Mesothelial cell of epicardium (in vitro differentiated cells): Measurements from ENCODE around the gene ANO8. TPM values are rescaled to one million over a fixed set of nuclear protein-coding genes. Genes with fewer than 3 reads are reported as not detected.

Experiments
- DNase-seq, 2 experiments: peaks; one replicate each; pipeline ENCODE4 v3.0.0; 2021; ENCODE audit warnings: low spot score in 2 of 2; ENCODE audit not compliant: unreplicated experiment in 2 of 2
- H3K27ac Mint-ChIP-seq: 2 replicates; pipeline ENCODE4 v1.8.0; 2021; ENCODE audit warnings: mixed read lengths
- H3K27me3 Mint-ChIP-seq: 2 replicates; pipeline ENCODE4 v1.8.0; 2021; ENCODE audit warnings: low read depth, mixed read lengths
- H3K36me3 Mint-ChIP-seq: 2 replicates; pipeline ENCODE4 v1.8.0; 2021; ENCODE audit warnings: mixed read lengths
- H3K4me1 Mint-ChIP-seq: 2 replicates; pipeline ENCODE4 v1.8.0; 2021; ENCODE audit warnings: mixed read lengths
- H3K4me3 Mint-ChIP-seq: 2 replicates; pipeline ENCODE4 v1.8.0; 2021; ENCODE audit warnings: mild to moderate bottlenecking, moderate library complexity, mixed read lengths
- H3K9me3 Mint-ChIP-seq: 2 replicates; pipeline ENCODE4 v1.8.0; 2021; ENCODE audit warnings: mixed read lengths
- CTCF ChIP-seq: fragments of 200-600 bp; sonication (generic); IDR thresholded peaks from one replicate; pipeline ENCODE4 v1.5.0; 2021; ENCODE audit warnings: antibody characterized with exemption; ENCODE audit not compliant: unreplicated experiment
- total RNA-seq: library from RNA; stranded (reverse); gene quantifications from 3 replicates; pipeline ENCODE4 v1.2.1, GENCODE V29; 2021

Gene ANO8
- total RNA-seq, 1 donor from 2014 or later, result 43.5 TPM

- TF ChIP-seq CTCF, result no peak
- H3K4me3 Mint-ChIP-seq, result peak overlapping the region; percentile 45
- no peaks in the 10 kb centered on the region for H3K9me3 Mint-ChIP-seq
- peaks cover 21% of the 10 kb centered on the region for H3K4me1 Mint-ChIP-seq
- DNase-seq, result no peak
- H3K27me3 Mint-ChIP-seq, result peaks cover 14% of the 10 kb centered on the region
- H3K36me3 Mint-ChIP-seq, result peaks cover 10% of the 10 kb centered on the region
- H3K27ac Mint-ChIP-seq, result no peak overlapping the region
Observed at GRCh38 chr19:17331045-17331558, 3.6 kb downstream of the ANO8 start.

GRCh38 chr19:17330262-17331044 lies 4.2 kb downstream of the ANO8 start:
- peaks cover 10% of the 10 kb centered on the region for H3K36me3 Mint-ChIP-seq
- no peak for TF ChIP-seq CTCF
- DNase-seq, result no peak
- H3K9me3 Mint-ChIP-seq, result no peaks in the 10 kb centered on the region
- no peak overlapping the region for H3K27ac Mint-ChIP-seq
- H3K4me1 Mint-ChIP-seq, result peaks cover 20% of the 10 kb centered on the region
- peaks cover 14% of the 10 kb centered on the region for H3K27me3 Mint-ChIP-seq
- H3K4me3 Mint-ChIP-seq, result peak overlapping the region; percentile 45

GRCh38 chr19:17329366-17330261 lies 5.0 kb downstream of the ANO8 start:
- Mint-ChIP-seq H3K4me1 (peaks cover 14% of the 10 kb centered on the region), H3K27me3 (peaks cover 14% of the 10 kb centered on the region), H3K27ac (no peak overlapping the region), H3K4me3 (peak overlapping the region; percentile 40), H3K36me3 (peaks cover 10% of the 10 kb centered on the region), H3K9me3 (no peaks in the 10 kb centered on the region)
- no peak for TF ChIP-seq CTCF
- no peak for DNase-seq

GRCh38 chr19:17328517-17329365 lies 5.9 kb downstream of the ANO8 start:
- Mint-ChIP-seq H3K4me1 (peaks cover 11% of the 10 kb centered on the region), H3K27me3 (peaks cover 14% of the 10 kb centered on the region), H3K9me3 (no peaks in the 10 kb centered on the region), H3K4me3 (peak overlapping the region; percentile 58), H3K27ac (no peak overlapping the region), H3K36me3 (peaks cover 10% of the 10 kb centered on the region)
- DNase-seq, result no peak
- TF ChIP-seq CTCF, result no peak
